Thyroid gland (tissue), 4 donors: Measurements from ENCODE around the gene PTPN3. TPM values are rescaled to one million over a fixed set of nuclear protein-coding genes. Genes with fewer than 3 reads are reported as not detected.
A peak's percentile ranks its signal among the peaks of the same experiment; 100 is the strongest.
"Not testable (repeated sequence)": the region's sequence is repeated elsewhere in the genome, so short reads cannot be mapped to it uniquely, and the experiment has no call there.

ENCODE experiments used
- DNase-seq, 2 donors: peaks; one replicate each; pipeline ENCODE4 v3.0.0-alpha.2; 2019
- H3K27ac ChIP-seq, 3 donors: fragments of 200-600 bp; sonication (generic); 1 replicate in 2 of 3; 2 replicates in 1 of 3; pipeline ENCODE4 v1.5.1; 2016 to 2019; ENCODE audit warnings: mild to moderate bottlenecking in 1 of 3, moderate library complexity in 1 of 3
- H3K27me3 ChIP-seq: fragments of 200-600 bp; sonication (generic); one replicate; pipeline ENCODE4 v1.5.1; 2019
- H3K36me3 ChIP-seq, 2 donors: fragments of 200-600 bp; sonication (generic); one replicate each; pipeline ENCODE4 v1.5.1; 2016 to 2019
- H3K4me1 ChIP-seq, 2 donors: fragments of 200-600 bp; sonication (generic); one replicate each; pipeline ENCODE4 v1.5.1; 2017 to 2019
- H3K4me3 ChIP-seq, 3 donors: fragments of 200-600 bp; sonication (generic); replicated peaks in 1 of 3; 1 replicate in 2 of 3; 2 replicates in 1 of 3; pipeline ENCODE4 v1.5.1; 2016; ENCODE audit warnings: mild to moderate bottlenecking in 1 of 3
- H3K9me3 ChIP-seq: fragments of 200-600 bp; sonication (generic); one replicate; pipeline ENCODE4 v1.5.1; 2017
- CTCF ChIP-seq, 6 experiments: fragments of 200-600 bp in 3 of 6; fragments of 450-650 bp in 3 of 6; sonication (generic) in 3 of 6; IDR thresholded peaks; one replicate each; pipeline ENCODE4 v1.5.1; 2016 to 2019; ENCODE audit warnings: antibody characterized with exemption in 6 of 6, mild to moderate bottlenecking in 2 of 6, inconsistent platforms in 1 of 6, moderate library complexity in 1 of 6
- POLR2A ChIP-seq, 2 donors: fragments of 450-650 bp; IDR thresholded peaks; one replicate each; pipeline ENCODE4 v1.6.1; 2017; ENCODE audit warnings: antibody characterized with exemption in 2 of 2, mild to moderate bottlenecking in 2 of 2, moderate library complexity in 1 of 2
- WGBS, 2 donors: methylation state at CpG; one replicate each; pipeline ENCODE4 v1.1.5; 2017; 5-methylcytosine and 5-hydroxymethylcytosine counted together
- intact Hi-C: fragments of 100-400 bp; cut with DNase I; formaldehyde crosslinking; loops from one replicate; pipeline ENCODE4 v1.15.1; 2023
- total RNA-seq, 4 donors: library from RNA; depleted of rRNA; stranded (reverse); fragments of >200 nt; gene quantifications; one replicate each; pipeline ENCODE4 v1.2.3, GENCODE V29; 2016

The PTPN3 gene
- total RNA-seq, 4 donors from 2014 or later = 18.6 to 22.0 (median 21.3) TPM

GRCh38 chr9:109372246-109372645 lies 125.9 kb downstream of the PTPN3 start:
- Histone ChIP-seq H3K4me3 (no peak overlapping the region), H3K36me3 (no peaks in the 10 kb centered on the region), H3K27ac (no peak overlapping the region), H3K9me3 (no peaks in the 10 kb centered on the region), H3K27me3 (no peaks in the 10 kb centered on the region), H3K4me1 (no peaks in the 10 kb centered on the region)
- intact Hi-C loops = no loop called here
- 87 to 94% methylated on average over 5 of the region's 5 CpGs for WGBS, 2 donors
- no peak for TF ChIP-seq CTCF (IDR thresholded peaks at IDR 0.05)
- TF ChIP-seq POLR2A (IDR thresholded peaks at IDR 0.05) = no peak
- no peak for DNase-seq

- H3K4me3 ChIP-seq = no peak overlapping the region
- H3K4me1 ChIP-seq = no peaks in the 10 kb centered on the region
- H3K27ac ChIP-seq = no peak overlapping the region
- intact Hi-C loops = no loop called here
- H3K9me3 ChIP-seq = no peaks in the 10 kb centered on the region
- H3K36me3 ChIP-seq = no peaks in the 10 kb centered on the region
- TF ChIP-seq POLR2A (IDR thresholded peaks at IDR 0.05) (no peak), CTCF (IDR thresholded peaks at IDR 0.05) (no peak)
- 94 to 95% methylated on average over 1 of the region's 1 CpG for WGBS, 2 donors
- no peaks in the 10 kb centered on the region for H3K27me3 ChIP-seq
- no peak for DNase-seq
Observed at GRCh38 chr9:109371374-109371773, 126.7 kb downstream of the PTPN3 start.

- peak; percentile 20 to 23 for DNase-seq
- TF ChIP-seq CTCF (IDR thresholded peaks at IDR 0.05) (no peak), POLR2A (IDR thresholded peaks at IDR 0.05) (no peak)
- 30 to 58% methylated on average over 2 of the region's 2 CpGs for WGBS, 2 donors
- Histone ChIP-seq H3K9me3 (no peaks in the 10 kb centered on the region), H3K27ac (peak overlapping the region in 1 of 3 donors; percentile 25), H3K27me3 (no peaks in the 10 kb centered on the region), H3K4me3 (no peak overlapping the region), H3K36me3 (no peaks in the 10 kb centered on the region), H3K4me1 (no peaks in the 10 kb centered on the region)
- intact Hi-C loops = no loop called here
Observed at GRCh38 chr9:109369285-109369684, 128.8 kb downstream of the PTPN3 start.

- TF ChIP-seq CTCF (IDR thresholded peaks at IDR 0.05) = no peak
- H3K36me3 ChIP-seq = no peaks in the 10 kb centered on the region
- intact Hi-C loops = no loop called here
- H3K27me3 ChIP-seq = no peaks in the 10 kb centered on the region
- no peaks in the 10 kb centered on the region for H3K4me1 ChIP-seq
- WGBS, 2 donors = 85 to 86% methylated on average over 5 of the region's 5 CpGs
- no peak overlapping the region for H3K4me3 ChIP-seq
- no peaks in the 10 kb centered on the region for H3K9me3 ChIP-seq
- H3K27ac ChIP-seq = no peak overlapping the region
- DNase-seq = no peak
Observed at GRCh38 chr9:109360771-109361170, 137.3 kb downstream of the PTPN3 start.

GRCh38 chr9:109358968-109359603 lies 139.0 kb downstream of the PTPN3 start:
- H3K9me3 ChIP-seq, H3K4me3 ChIP-seq, H3K27me3 ChIP-seq, H3K27ac ChIP-seq, DNase-seq, intact Hi-C loops, H3K4me1 ChIP-seq, H3K36me3 ChIP-seq: not testable (repeated sequence)
- 85% methylated on average over 8 of the region's 8 CpGs for WGBS, 2 donors
